Ishikawa (cell line): ENCODE results near the gene RRAS2.

Source experiments
- EP300 ChIP-seq: IDR thresholded peaks from 2 replicates; pipeline ENCODE4 v1.6.1; 2012; ENCODE audit warnings: borderline replicate concordance
- FOXM1 ChIP-seq: IDR thresholded peaks from 2 replicates; pipeline ENCODE4 v1.6.1; 2012; ENCODE audit warnings: low read depth, borderline replicate concordance
- NFIC ChIP-seq: IDR thresholded peaks from 2 replicates; pipeline ENCODE4 v1.6.1; 2012
- TAF1 ChIP-seq: IDR thresholded peaks from 2 replicates; pipeline ENCODE4 v1.6.1; 2012; ENCODE audit warnings: low read depth, mild to moderate bottlenecking
- TCF12 ChIP-seq: IDR thresholded peaks from 2 replicates; pipeline ENCODE4 v1.6.1; 2012; ENCODE audit warnings: low read depth
- ZBTB7A ChIP-seq: IDR thresholded peaks from 2 replicates; pipeline ENCODE4 v1.6.1; 2012; ENCODE audit warnings: low read depth
- TF ChIP-seq, protein P1 (sequence below): IDR thresholded peaks from 2 replicates; pipeline ENCODE4 v1.6.1; 2012
- TF ChIP-seq, protein P2 (sequence below): IDR thresholded peaks from 2 replicates; pipeline ENCODE4 v1.6.1; 2012

DNA sequence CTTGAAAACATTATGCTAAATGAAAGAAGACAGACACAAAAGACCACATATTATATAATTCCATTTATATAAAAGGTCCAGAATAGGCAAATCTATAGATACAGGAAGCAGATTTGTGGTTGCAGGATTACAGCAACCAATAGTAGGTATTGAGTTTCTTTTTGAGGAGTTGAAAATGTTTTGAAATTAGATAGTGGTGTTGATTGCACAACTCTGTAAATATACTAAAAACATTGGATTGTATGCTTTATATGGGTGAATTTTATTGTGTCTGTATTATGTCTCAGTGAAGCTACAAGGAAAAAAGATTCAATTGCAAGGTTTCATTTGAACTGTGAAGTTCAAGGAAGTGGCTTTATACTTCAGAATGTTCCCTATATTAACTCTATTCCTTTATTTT, 3.0 kb upstream of the RRAS2 start:
- no peak for TF ChIP-seq EP300
- TF ChIP-seq NFIC, result no peak
- TF ChIP-seq FOXM1, result no peak
- TF ChIP-seq TCF12, result no peak
- TF ChIP-seq TAF1, result no peak
- no peak for TF ChIP-seq ZBTB7A
- TF ChIP-seq, protein P1, sequence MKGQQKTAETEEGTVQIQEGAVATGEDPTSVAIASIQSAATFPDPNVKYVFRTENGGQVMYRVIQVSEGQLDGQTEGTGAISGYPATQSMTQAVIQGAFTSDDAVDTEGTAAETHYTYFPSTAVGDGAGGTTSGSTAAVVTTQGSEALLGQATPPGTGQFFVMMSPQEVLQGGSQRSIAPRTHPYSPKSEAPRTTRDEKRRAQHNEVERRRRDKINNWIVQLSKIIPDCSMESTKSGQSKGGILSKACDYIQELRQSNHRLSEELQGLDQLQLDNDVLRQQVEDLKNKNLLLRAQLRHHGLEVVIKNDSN, result no peak
- TF ChIP-seq, protein P2, sequence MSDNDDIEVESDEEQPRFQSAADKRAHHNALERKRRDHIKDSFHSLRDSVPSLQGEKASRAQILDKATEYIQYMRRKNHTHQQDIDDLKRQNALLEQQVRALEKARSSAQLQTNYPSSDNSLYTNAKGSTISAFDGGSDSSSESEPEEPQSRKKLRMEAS, result no peak
